HEK293 (cell line): ENCODE measurements around the gene EVC.

Experiments
- CTCF ChIA-PET: fragments of 350-600 bp; formaldehyde crosslinking; extraction: SDS; loops from one replicate; lab custom pipeline; 2021; ENCODE audit warnings: antibody characterized with exemption; lab: Yijun Ruan, JAX
- POLR2A ChIA-PET: fragments of 300-600 bp; formaldehyde crosslinking; extraction: SDS; loops from one replicate; lab custom pipeline; 2020; ENCODE audit warnings: antibody characterized with exemption, inconsistent platforms; lab: Yijun Ruan, JAX
- H3K27ac ChIP-seq: fragments of 200-500 bp; sonication (Bioruptor generic); 2 replicates; pipeline ENCODE4 v1.5.1; 2014; ENCODE audit warnings: low read depth, low read length, control low read depth, inconsistent platforms; ENCODE audit errors: extremely low read depth
- H3K36me3 ChIP-seq, 2 experiments: fragments of 200-500 bp in 1 of 2; sonication (Bioruptor generic) in 1 of 2; 1 replicate in 1 of 2; 2 replicates in 1 of 2; pipeline ENCODE4 v1.5.1; 2014 to 2017; ENCODE audit warnings: inconsistent platforms in 2 of 2, low read length in 2 of 2; ENCODE audit not compliant: control insufficient read depth in 2 of 2, insufficient read depth in 1 of 2
- H3K4me1 ChIP-seq: fragments of 200-500 bp; sonication (Bioruptor generic); 2 replicates; pipeline ENCODE4 v1.5.1; 2014; ENCODE audit warnings: mild to moderate bottlenecking, low read length, inconsistent platforms; ENCODE audit not compliant: control insufficient read depth, insufficient read depth
- H3K4me3 ChIP-seq: 2 replicates; pipeline ENCODE4 v1.5.1; 2011; ENCODE audit warnings: low read depth, mild to moderate bottlenecking, control low read depth, low read length, moderate library complexity
- H3K9me3 ChIP-seq: fragments of 200-500 bp; sonication (Bioruptor generic); 2 replicates; pipeline ENCODE4 v1.5.1; 2014; ENCODE audit warnings: low read depth, low read length, inconsistent platforms; ENCODE audit not compliant: control insufficient read depth, insufficient read depth
- BCL11A ChIP-seq: fragments of 450-650 bp; formaldehyde crosslinking; IDR thresholded peaks from 2 replicates; pipeline ENCODE4 v1.5.1; 2016; ENCODE audit warnings: low read depth, missing biosample characterization, missing genetic modification characterization
- GLIS2 ChIP-seq: fragments of 450-650 bp; formaldehyde crosslinking; IDR thresholded peaks from 2 replicates; pipeline ENCODE4 v1.5.1; 2016; ENCODE audit warnings: missing biosample characterization, missing genetic modification characterization
- IKZF3 ChIP-seq: fragments of 450-650 bp; IDR thresholded peaks from 2 replicates; pipeline ENCODE4 v1.5.0; 2018; ENCODE audit warnings: missing biosample characterization, mild to moderate bottlenecking, missing genetic modification characterization, moderate library complexity
- PATZ1 ChIP-seq: fragments of 450-650 bp; formaldehyde crosslinking; IDR thresholded peaks from 2 replicates; pipeline ENCODE4 v1.5.1; 2016; ENCODE audit warnings: missing biosample characterization, missing genetic modification characterization
- PRDM10 ChIP-seq: fragments of 450-650 bp; formaldehyde crosslinking; IDR thresholded peaks from 2 replicates; pipeline ENCODE4 v1.5.1; 2016; ENCODE audit warnings: missing biosample characterization, missing genetic modification characterization
- PRDM2 ChIP-seq: fragments of 450-650 bp; formaldehyde crosslinking; IDR thresholded peaks from 2 replicates; pipeline ENCODE4 v1.5.1; 2016; ENCODE audit warnings: missing biosample characterization, missing genetic modification characterization, borderline replicate concordance
- SALL2 ChIP-seq: fragments of 450-650 bp; formaldehyde crosslinking; IDR thresholded peaks from 2 replicates; pipeline ENCODE4 v1.5.0; 2017; ENCODE audit warnings: missing biosample characterization, mild to moderate bottlenecking, missing genetic modification characterization, borderline replicate concordance
- SETDB1 ChIP-seq: IDR thresholded peaks from one replicate; pipeline ENCODE4 v1.6.1; 2017; ENCODE audit warnings: mild to moderate bottlenecking, low read length, moderate library complexity, mixed read lengths; ENCODE audit not compliant: insufficient read length
- SP2 ChIP-seq: fragments of 450-650 bp; formaldehyde crosslinking; IDR thresholded peaks from 2 replicates; pipeline ENCODE4 v1.5.1; 2016; ENCODE audit warnings: missing biosample characterization, missing genetic modification characterization
- ZBTB20 ChIP-seq: fragments of 450-650 bp; formaldehyde crosslinking; IDR thresholded peaks from 2 replicates; pipeline ENCODE4 v1.5.1; 2016; ENCODE audit warnings: missing biosample characterization, missing genetic modification characterization
- ZBTB26 ChIP-seq: fragments of 450-650 bp; formaldehyde crosslinking; optimal IDR thresholded peaks from 2 replicates; pipeline ENCODE3; 2016; ENCODE audit warnings: missing biosample characterization, mild to moderate bottlenecking, missing genetic modification characterization
- ZBTB7A ChIP-seq: fragments of 450-650 bp; formaldehyde crosslinking; IDR thresholded peaks from 2 replicates; pipeline ENCODE4 v1.5.1; 2016; ENCODE audit warnings: low read depth, missing biosample characterization, missing genetic modification characterization
- ZFP3 ChIP-seq: fragments of 450-650 bp; formaldehyde crosslinking; IDR thresholded peaks from 2 replicates; pipeline ENCODE4 v1.5.1; 2016; ENCODE audit warnings: low read depth, missing biosample characterization, missing genetic modification characterization
- ZNF26 ChIP-seq: fragments of 450-650 bp; formaldehyde crosslinking; IDR thresholded peaks from 2 replicates; pipeline ENCODE4 v1.5.1; 2016; ENCODE audit warnings: missing biosample characterization, missing genetic modification characterization
- ZNF341 ChIP-seq: fragments of 450-650 bp; formaldehyde crosslinking; IDR thresholded peaks from 2 replicates; pipeline ENCODE4; 2016; ENCODE audit warnings: low read depth, missing biosample characterization, missing genetic modification characterization
- ZNF426 ChIP-seq: fragments of 450-650 bp; formaldehyde crosslinking; IDR thresholded peaks from 2 replicates; pipeline ENCODE4 v1.5.1; 2017; ENCODE audit warnings: missing biosample characterization, missing genetic modification characterization, mild to moderate bottlenecking, inconsistent platforms, moderate library complexity
- ZNF571 ChIP-seq: fragments of 450-650 bp; formaldehyde crosslinking; IDR thresholded peaks from 2 replicates; pipeline ENCODE4 v1.5.0; 2017; ENCODE audit warnings: missing biosample characterization, missing genetic modification characterization
- ZNF585B ChIP-seq: fragments of 450-650 bp; formaldehyde crosslinking; IDR thresholded peaks from 2 replicates; pipeline ENCODE4 v1.5.1; 2016; ENCODE audit warnings: missing biosample characterization, missing genetic modification characterization
- ZNF624 ChIP-seq: fragments of 450-650 bp; formaldehyde crosslinking; IDR thresholded peaks from 2 replicates; pipeline ENCODE4 v1.5.1; 2017; ENCODE audit warnings: missing biosample characterization, missing genetic modification characterization
- ZNF837 ChIP-seq: fragments of 450-650 bp; formaldehyde crosslinking; IDR thresholded peaks from 2 replicates; pipeline ENCODE4 v1.5.1; 2016; ENCODE audit warnings: missing biosample characterization, missing genetic modification characterization
- ZXDB ChIP-seq: fragments of 450-650 bp; formaldehyde crosslinking; IDR thresholded peaks from 2 replicates; pipeline ENCODE4 v1.5.1; 2016; ENCODE audit warnings: missing biosample characterization, missing genetic modification characterization

EVC gene

GRCh38 chr4:5710961-5711478, at the start of gene EVC:
Gene EVC (plus strand): TSS chr4:5711201. CDS start chr4:5711381, 180 bp downstream.
- peak; percentile 30 for TF ChIP-seq ZBTB26
- TF ChIP-seq ZBTB20 (tag by site-specific recombination), result peak; percentile 1; the same call in 1 of the 2 replicates
- peak; percentile 34; the same call in 1 of the 2 replicates for TF ChIP-seq ZXDB
- peak; percentile 56; the same call in 1 of the 2 replicates for TF ChIP-seq IKZF3 (tag by site-specific recombination)
- peak; percentile 91 for TF ChIP-seq PRDM10 (tag by site-specific recombination)
- no peak for TF ChIP-seq ZBTB7A
- no peak for TF ChIP-seq ZFP3
- peak; percentile 92 for TF ChIP-seq ZNF341 (tag by site-specific recombination)
- TF ChIP-seq SP2 (tag by site-specific recombination), result peak; percentile 40
- TF ChIP-seq PATZ1, result peak; percentile 62
- Histone ChIP-seq H3K4me3 (peak within 1 kb of the TSS; percentile 42), H3K36me3 (peaks cover 0 to 2% of the 10 kb centered on the region in 2 experiments; a peak in 1 of 3 replicates), H3K27ac (peak within 1 kb of the TSS; percentile 71; the same call in 1 of the 2 replicates), H3K4me1 (no peaks in the 10 kb centered on the region), H3K9me3 (no peaks in the 10 kb centered on the region)
- CTCF ChIA-PET, result no interaction called here
- POLR2A ChIA-PET, result no interaction called here

GRCh38 chr4:5661237-5661636, 49.8 kb upstream of the EVC start:
- Histone ChIP-seq H3K36me3 (no peaks in the 10 kb centered on the region), H3K4me3 (no peak overlapping the region), H3K27ac (no peak overlapping the region), H3K4me1 (no peaks in the 10 kb centered on the region), H3K9me3 (no peaks in the 10 kb centered on the region)
- POLR2A ChIA-PET, result no interaction called here
- CTCF ChIA-PET, result no interaction called here
- TF ChIP-seq ZNF624 (tag by site-specific recombination) (no peak), BCL11A (no peak), ZNF837 (tag by site-specific recombination) (no peak), ZNF26 (tag by site-specific recombination) (peak; percentile 90), ZNF585B (tag by site-specific recombination) (no peak), ZNF426 (no peak), GLIS2 (tag by site-specific recombination) (no peak), SETDB1 (peak; percentile 48), SALL2 (tag by site-specific recombination) (no peak), ZNF571 (tag by site-specific recombination) (no peak), PRDM2 (tag by site-specific recombination) (no peak)
